ENCODE data around the gene EVX2.

The EVX2 gene

GRCh38 chr2:176105730-176106580 is 22.2 kb upstream of the EVX2 start:
- TF ChIP-seq CTCF (IDR thresholded peaks at IDR 0.05; ENCODE audit: low read depth, low read length, missing control alignments) = no peak
- no peak overlapping the region for H3K4me3 ChIP-seq (ENCODE audit: low read depth, low read length)

GRCh38 chr2:176105078-176105729 is 21.4 kb upstream of the EVX2 start:
- H3K4me3 ChIP-seq (ENCODE audit: low read depth, low read length) = no peak overlapping the region
- no peak for TF ChIP-seq CTCF (IDR thresholded peaks at IDR 0.05; ENCODE audit: low read depth, low read length, missing control alignments)
- no peak for DNase-seq (ENCODE audit: low read depth)

More at GRCh38 chr2:176105730-176106580, 22.2 kb upstream of the EVX2 start:
- no peak for DNase-seq (ENCODE audit: low read depth)

GRCh38 chr2:176104316-176105077 is 20.7 kb upstream of the EVX2 start:
- no peak overlapping the region for H3K4me3 ChIP-seq (ENCODE audit: low read depth, low read length)
- TF ChIP-seq CTCF (IDR thresholded peaks at IDR 0.05; ENCODE audit: low read depth, low read length, missing control alignments) = no peak
- DNase-seq (ENCODE audit: low read depth) = no peak

- TF ChIP-seq CTCF (IDR thresholded peaks at IDR 0.05; ENCODE audit: low read depth, low read length, missing control alignments) = no peak
- no peak overlapping the region for H3K4me3 ChIP-seq (ENCODE audit: low read depth, low read length)
- no peak for DNase-seq (ENCODE audit: low read depth)
Observed at GRCh38 chr2:176103742-176104315, 20.1 kb upstream of the EVX2 start.

GRCh38 chr2:176103194-176103593 is 19.4 kb upstream of the EVX2 start:
- no peak for DNase-seq (ENCODE audit: low read depth)
- no peak overlapping the region for H3K4me3 ChIP-seq (ENCODE audit: low read depth, low read length)
- no peak for TF ChIP-seq CTCF (IDR thresholded peaks at IDR 0.05; ENCODE audit: low read depth, low read length, missing control alignments)

- DNase-seq (ENCODE audit: low read depth) = no peak
- no peak overlapping the region for H3K4me3 ChIP-seq (ENCODE audit: low read depth, low read length)
- TF ChIP-seq CTCF (IDR thresholded peaks at IDR 0.05; ENCODE audit: low read depth, low read length, missing control alignments) = no peak
Observed at GRCh38 chr2:176102309-176102866, 18.6 kb upstream of the EVX2 start.

Data from GM12864 (cell line).